GM21825 (cell line): ENCODE data around the gene IL17B.
"Not testable (repeated sequence)": the region's sequence is repeated elsewhere in the genome, so short reads cannot be mapped to it uniquely, and the experiment has no call there.

Experiments used
- ATAC-seq: cut with Tn5 transposase; IDR thresholded peaks from one replicate; pipeline ENCODE4 v1.9.1; 2021; ENCODE audit warnings: mild to moderate bottlenecking, moderate library complexity; ENCODE audit not compliant: unreplicated experiment

The IL17B gene

GRCh38 chr5:149403923-149404745 is 25.0 kb upstream of the IL17B start:
- no peak for ATAC-seq

GRCh38 chr5:149402291-149402690 is 23.2 kb upstream of the IL17B start:
- ATAC-seq = no peak

- ATAC-seq = no peak
These were observed 22.0 kb upstream of the IL17B start for GRCh38 chr5:149401051-149401450.

- ATAC-seq = no peak
These were observed 21.2 kb upstream of the IL17B start for GRCh38 chr5:149400304-149400703.

GRCh38 chr5:149399775-149400174 is 20.7 kb upstream of the IL17B start:
- no peak for ATAC-seq

GRCh38 chr5:149398747-149399266 is 19.7 kb upstream of the IL17B start:
- not testable (repeated sequence) for ATAC-seq

GRCh38 chr5:149397530-149397929 is 18.4 kb upstream of the IL17B start:
- no peak for ATAC-seq

GRCh38 chr5:149394996-149395395 is 15.9 kb upstream of the IL17B start:
- not testable (repeated sequence) for ATAC-seq

- no peak for ATAC-seq
These were observed 13.6 kb upstream of the IL17B start for GRCh38 chr5:149392718-149393117.

GRCh38 chr5:149391524-149391923 is 12.4 kb upstream of the IL17B start:
- ATAC-seq = no peak

- ATAC-seq = not testable (repeated sequence)
These were observed 12.0 kb upstream of the IL17B start for GRCh38 chr5:149391076-149391475.

- no peak for ATAC-seq
These were observed 10.7 kb upstream of the IL17B start for GRCh38 chr5:149389552-149390495.

- no peak for ATAC-seq
These were observed 9.6 kb upstream of the IL17B start for GRCh38 chr5:149388498-149389190.

GRCh38 chr5:149387982-149388381 is 8.9 kb upstream of the IL17B start:
- no peak for ATAC-seq

GRCh38 chr5:149387081-149387631 is 8.1 kb upstream of the IL17B start:
- ATAC-seq = no peak

- ATAC-seq = no peak
These were observed 7.1 kb upstream of the IL17B start for GRCh38 chr5:149386166-149386565.

- no peak for ATAC-seq
These were observed 4.3 kb upstream of the IL17B start for GRCh38 chr5:149383399-149383798.

GRCh38 chr5:149382517-149383220 is 3.6 kb upstream of the IL17B start:
- no peak for ATAC-seq

- ATAC-seq = peak; percentile 61
These were observed 2.9 kb upstream of the IL17B start for GRCh38 chr5:149381986-149382338.
